Adrenal gland (tissue), 5 donors: ENCODE data around the gene SNTA1.

ENCODE experiments used
- POLR2A ChIP-seq, 2 donors: fragments of 450-650 bp; IDR thresholded peaks; one replicate each; pipeline ENCODE4 v1.6.1; 2017; ENCODE audit warnings: antibody characterized with exemption in 2 of 2, mild to moderate bottlenecking in 2 of 2, moderate library complexity in 1 of 2
- TF ChIP-seq, protein P1 (sequence below), 6 experiments: fragments of 450-650 bp in 4 of 6; fragments of 200-600 bp in 2 of 6; sonication (generic) in 1 of 6; IDR thresholded peaks; 1 replicate in 5 of 6; 2 replicates in 1 of 6; pipeline versions ENCODE4 v1.5.1 to v1.8.0; 2016 to 2021; ENCODE audit warnings: antibody characterized with exemption in 6 of 6, mild to moderate bottlenecking in 2 of 6, moderate library complexity in 1 of 6
- donor health status: DM: no; HTN: no; CAD: no.

DNA sequence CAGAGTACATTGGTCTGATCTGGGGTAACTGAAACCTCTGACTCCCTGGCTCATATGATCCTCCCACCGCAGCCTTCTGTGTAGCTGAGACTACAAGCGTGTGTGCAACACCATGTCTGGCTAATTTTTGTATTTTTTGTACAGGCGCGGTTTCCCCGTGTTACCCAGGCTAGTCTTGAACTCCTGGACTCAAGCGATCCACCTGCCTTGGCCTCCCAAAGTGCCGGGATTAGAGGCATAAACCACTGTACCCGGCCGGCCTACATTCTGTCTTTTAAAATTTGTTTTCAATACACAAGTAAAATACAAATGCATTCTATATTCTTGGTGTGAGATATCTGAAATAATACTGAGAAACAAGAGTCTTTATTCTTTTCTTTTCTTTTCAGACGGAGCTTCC, 44.6 kb upstream of the SNTA1 start:
- TF ChIP-seq, protein P1, sequence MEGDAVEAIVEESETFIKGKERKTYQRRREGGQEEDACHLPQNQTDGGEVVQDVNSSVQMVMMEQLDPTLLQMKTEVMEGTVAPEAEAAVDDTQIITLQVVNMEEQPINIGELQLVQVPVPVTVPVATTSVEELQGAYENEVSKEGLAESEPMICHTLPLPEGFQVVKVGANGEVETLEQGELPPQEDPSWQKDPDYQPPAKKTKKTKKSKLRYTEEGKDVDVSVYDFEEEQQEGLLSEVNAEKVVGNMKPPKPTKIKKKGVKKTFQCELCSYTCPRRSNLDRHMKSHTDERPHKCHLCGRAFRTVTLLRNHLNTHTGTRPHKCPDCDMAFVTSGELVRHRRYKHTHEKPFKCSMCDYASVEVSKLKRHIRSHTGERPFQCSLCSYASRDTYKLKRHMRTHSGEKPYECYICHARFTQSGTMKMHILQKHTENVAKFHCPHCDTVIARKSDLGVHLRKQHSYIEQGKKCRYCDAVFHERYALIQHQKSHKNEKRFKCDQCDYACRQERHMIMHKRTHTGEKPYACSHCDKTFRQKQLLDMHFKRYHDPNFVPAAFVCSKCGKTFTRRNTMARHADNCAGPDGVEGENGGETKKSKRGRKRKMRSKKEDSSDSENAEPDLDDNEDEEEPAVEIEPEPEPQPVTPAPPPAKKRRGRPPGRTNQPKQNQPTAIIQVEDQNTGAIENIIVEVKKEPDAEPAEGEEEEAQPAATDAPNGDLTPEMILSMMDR (IDR thresholded peaks at IDR 0.05): no peak
- no peak for TF ChIP-seq POLR2A (IDR thresholded peaks at IDR 0.05)
